RKO (cell line): ENCODE measurements around the gene MAN2B2.
"Not testable (repeated sequence)": the region's sequence is repeated elsewhere in the genome, so short reads cannot be mapped to it uniquely, and the experiment has no call there.

ENCODE experiments used
- DNase-seq: peaks from one replicate; pipeline ENCODE4 v3.0.0-alpha.2; 2016; ENCODE audit warnings: low spot score

MAN2B2 gene

DNA sequence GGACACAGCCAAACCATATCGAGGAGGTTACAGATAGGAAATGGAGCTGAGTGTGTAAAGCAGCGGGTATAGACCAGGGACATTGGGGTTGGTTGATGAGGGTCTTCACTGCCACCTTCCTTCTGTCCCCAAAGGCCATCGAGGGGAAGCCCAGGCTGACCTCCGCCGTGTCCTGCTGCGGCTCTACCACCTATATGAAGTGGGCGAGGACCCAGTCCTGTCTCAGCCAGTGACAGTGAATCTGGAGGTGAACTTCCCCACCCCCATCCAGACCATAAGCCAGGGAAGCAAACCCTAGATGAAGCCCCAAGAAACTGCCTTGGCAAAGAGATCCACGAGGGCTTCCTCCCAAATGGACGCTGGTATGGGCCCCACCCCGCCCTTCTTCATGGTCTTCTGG, 42.3 kb downstream of the MAN2B2 start:
- DNase-seq: no peak

GRCh38 chr4:6618386-6619115, 43.6 kb downstream of the MAN2B2 start:
- DNase-seq: no peak

DNA sequence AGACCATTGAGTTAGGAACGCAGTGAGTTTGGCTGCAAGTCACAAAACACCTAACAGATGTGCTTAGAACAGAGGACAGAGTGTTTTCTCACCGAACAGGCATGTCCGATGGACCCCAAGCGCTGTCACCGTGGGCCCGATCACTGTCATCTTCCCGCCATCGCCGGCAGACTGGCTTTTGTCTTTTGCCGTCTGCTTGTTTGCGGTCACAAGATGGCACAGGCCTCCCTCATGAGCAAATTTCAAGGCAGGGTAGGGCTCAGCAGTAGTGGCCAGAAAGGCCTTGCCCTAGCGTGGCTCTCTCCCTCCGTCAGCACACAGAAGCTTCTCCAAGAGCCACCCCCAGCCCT, 44.1 kb downstream of the MAN2B2 start:
- DNase-seq: no peak

- DNase-seq: no peak
These were observed 44.7 kb downstream of the MAN2B2 start for GRCh38 chr4:6619466-6620255.

GRCh38 chr4:6620296-6620695, 45.3 kb downstream of the MAN2B2 start:
- DNase-seq: no peak

DNA sequence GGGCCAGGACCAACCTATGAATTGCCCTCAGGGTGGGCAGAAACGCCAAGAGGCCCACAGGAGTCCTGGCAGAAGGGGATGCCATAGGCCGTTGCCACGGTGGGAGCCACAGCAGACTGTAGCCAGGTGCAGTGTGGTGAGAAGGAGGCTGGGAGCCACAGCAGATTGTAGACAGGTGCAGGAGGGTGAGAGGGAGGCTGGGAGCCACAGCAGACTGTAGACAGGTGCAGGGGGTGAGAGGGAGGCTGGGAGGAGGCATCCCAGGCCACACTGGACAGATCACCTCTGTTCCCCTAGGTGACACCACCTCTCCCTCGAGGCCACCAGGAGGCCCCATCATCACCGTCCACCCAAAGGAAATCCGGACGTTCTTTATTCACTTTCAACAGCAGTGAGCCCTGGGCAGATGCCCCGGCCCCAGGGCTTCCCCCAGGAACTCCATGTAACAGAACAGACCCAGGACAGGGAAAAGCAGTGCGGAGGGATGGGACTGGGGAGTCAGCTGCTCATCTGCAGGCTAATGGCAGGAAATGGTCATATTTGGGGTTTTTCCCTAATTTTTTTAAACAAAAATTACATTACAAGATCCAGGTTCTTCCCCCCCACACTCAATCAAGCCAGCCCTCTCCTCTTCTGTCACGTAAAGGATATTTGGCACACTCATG, 46.0 kb downstream of the MAN2B2 start:
- no peak for DNase-seq

- DNase-seq: no peak
These were observed 46.6 kb downstream of the MAN2B2 start for GRCh38 chr4:6621556-6621927.

- DNase-seq: no peak
These were observed 47.8 kb downstream of the MAN2B2 start for GRCh38 chr4:6622744-6623143.

DNA sequence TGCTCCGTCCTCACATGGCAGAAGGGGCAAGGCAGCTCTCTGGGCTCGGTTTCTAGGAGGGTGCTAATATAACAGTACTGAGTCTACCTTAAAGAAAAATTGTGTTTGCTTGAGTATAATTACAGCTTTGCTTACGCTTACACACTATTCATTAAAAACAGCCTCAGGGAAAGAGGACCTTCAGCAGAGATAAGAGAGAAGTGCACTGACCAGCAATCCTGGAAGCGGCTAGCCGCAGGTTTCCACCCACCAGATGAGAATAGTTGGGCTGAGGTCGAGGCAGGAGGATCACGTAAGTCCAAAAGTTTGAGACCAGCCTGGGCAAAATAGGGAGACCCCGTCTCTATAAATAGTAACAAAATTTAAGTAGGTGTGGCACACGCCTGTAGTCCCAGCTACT, 50.3 kb downstream of the MAN2B2 start:
- DNase-seq: no peak

- DNase-seq: no peak
These were observed 51.1 kb downstream of the MAN2B2 start for GRCh38 chr4:6626066-6626465.

GRCh38 chr4:6627832-6628231, 52.8 kb downstream of the MAN2B2 start:
- DNase-seq: no peak

- DNase-seq: not testable (repeated sequence)
These were observed 53.5 kb downstream of the MAN2B2 start for GRCh38 chr4:6628484-6628883.

DNA sequence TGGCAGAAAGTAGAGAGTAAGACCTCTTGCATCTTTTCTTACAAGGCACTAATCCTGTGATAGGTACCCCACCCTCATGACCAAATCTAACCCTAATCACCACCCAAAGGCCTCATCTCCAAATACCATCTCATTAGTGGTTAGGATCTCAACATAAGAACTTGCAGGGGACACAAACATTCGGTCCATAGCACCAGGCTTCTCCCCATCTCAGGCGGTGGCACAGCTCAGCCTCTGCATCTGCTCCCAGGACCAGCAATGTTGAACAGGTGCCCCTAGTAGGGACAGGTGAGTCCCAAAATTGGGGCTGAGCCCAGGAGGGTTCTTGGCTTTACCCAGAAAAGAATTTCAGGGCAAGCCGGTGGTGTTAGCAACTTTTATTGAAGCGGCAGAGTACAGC, 57.1 kb downstream of the MAN2B2 start:
- no peak for DNase-seq

DNA sequence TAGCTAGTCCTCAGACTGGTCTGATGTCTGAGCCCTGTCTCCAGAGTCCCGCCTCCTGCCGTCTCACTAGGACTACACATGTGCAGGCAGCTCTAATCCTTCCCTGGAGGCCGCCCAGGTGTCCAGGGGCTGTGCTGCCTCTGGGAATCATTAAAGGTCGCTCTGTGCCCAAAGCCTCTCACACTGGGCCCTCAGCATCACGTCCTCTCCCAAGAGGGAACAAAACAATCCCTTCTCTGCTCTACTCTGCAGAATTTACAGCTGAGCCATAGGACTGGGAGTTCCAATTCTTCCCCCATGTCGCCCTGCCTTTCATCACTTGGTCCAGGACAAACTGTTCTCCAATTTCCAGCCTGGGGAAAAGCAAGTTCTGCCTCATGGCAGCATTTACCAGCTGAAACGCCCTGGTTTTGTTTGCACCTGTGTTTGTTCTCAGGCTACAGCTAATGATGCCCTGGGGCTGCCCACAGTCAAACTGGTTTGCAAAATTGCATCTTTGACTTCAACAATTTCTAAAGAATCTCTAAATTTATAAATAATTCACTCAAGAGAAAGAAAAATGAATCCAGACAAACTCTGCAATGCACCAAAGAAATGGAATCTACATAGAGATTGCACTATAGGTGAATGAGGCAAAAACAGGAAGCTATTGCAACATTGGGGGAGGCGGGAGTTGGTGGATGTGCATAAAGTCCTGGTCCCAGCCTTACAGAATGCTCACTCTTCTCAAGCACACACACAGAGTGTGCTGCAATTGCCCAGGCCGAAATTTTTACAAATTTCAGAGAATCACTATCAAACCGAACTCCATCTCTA, 58.3 kb downstream of the MAN2B2 start:
- DNase-seq: no peak

GRCh38 chr4:6634746-6635145, 59.8 kb downstream of the MAN2B2 start:
- no peak for DNase-seq

DNA sequence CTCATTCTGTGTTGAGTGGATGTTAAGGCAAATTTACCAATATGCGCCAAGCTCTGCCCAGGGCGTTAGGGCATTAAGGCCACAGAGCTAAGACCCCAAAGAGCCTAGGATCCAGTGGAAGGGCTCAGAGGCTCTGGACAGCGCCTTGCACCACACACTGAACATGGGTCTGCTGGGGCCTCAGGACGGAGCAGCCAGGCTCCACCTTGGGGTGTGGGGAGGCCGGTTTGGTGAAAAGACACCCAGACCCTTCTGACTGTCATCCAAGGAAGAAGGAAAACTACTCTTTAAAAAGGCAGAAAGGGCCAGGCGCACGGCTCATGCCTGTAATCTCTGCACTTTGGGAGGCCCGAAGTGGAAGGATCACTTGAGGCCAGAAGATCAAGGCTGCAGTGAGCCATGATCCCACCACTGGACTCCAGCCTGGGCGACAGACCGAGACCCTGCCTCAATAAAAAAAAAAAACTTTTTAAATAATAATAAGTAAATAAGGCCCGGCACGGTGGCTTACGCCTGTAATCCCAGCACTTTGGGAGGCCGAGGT, 64.2 kb downstream of the MAN2B2 start:
- no peak for DNase-seq

GRCh38 chr4:6640292-6641163, 65.5 kb downstream of the MAN2B2 start, which contains the start of gene MRFAP1:
Gene MRFAP1, plus strand, starts transcription at chr4:6640685. Its CDS starts 178 bp downstream, at chr4:6640863.
- DNase-seq: peak; percentile 94

DNA sequence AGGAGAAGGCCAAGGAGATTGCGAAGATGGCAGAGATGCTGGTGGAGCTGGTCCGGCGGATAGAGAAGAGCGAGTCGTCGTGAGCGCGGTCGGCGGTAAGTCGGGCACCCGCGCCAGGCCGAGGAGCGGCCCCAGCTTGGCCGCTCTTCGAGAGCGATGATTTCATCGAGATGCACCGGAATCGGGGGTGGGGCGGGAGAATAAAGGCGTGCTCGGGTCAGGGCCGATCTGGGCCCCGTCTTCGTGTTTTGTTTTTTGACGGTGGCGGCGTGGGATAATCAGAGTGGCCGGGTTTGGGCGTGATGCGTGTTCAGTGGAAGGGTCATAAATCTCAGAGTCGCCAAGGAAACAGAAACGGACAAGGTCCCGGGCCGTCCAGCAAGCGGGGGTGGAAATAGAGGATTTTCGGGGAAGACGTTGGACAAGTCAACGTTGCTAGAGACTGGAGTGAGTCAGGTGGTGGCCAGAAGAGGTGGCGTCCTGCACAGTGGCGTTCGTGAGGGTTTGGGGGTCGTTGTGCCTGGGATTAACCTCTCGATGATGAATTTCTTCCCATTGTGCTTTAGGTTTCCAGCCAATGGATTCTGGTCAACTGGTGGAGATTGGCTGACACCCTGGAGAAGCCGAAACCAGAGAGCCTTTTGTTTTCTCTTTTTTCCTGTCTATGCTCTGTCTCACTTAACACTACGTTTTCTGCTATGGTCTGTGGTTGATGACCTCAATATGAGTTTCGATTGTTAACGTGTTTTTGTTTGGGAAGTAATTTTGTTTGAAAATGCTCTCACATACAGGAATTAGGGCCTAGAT, 66.4 kb downstream of the MAN2B2 start:
- DNase-seq: peak; percentile 66

DNA sequence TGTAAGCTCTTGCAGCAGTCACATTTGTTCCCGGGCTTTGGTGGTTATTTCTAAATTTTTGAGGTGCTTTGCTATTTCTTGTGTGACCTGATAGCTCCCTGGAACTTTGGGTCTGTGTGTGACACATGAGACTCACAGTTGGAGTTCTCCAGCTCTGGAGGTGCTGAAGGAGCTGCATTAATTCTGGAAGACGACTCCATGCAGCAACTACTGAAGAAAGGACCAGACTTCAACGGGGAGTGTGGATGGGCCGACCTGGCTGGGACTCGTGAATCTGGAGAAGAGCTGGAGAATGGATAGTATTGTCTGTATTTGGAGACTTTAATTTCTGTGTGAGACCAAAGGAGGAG, 67.0 kb downstream of the MAN2B2 start:
- DNase-seq: no peak
